ENCODE measurements around the gene GTF2IRD1. TPM values are rescaled to one million over a fixed set of nuclear protein-coding genes. Genes with fewer than 3 reads are reported as not detected.
"Not testable (repeated sequence)": the region's sequence is repeated elsewhere in the genome, so short reads cannot be mapped to it uniquely, and the experiment has no call there.

The GTF2IRD1 gene
- total RNA-seq, 1 experiment from 2014 or later = 53.6 TPM

DNA sequence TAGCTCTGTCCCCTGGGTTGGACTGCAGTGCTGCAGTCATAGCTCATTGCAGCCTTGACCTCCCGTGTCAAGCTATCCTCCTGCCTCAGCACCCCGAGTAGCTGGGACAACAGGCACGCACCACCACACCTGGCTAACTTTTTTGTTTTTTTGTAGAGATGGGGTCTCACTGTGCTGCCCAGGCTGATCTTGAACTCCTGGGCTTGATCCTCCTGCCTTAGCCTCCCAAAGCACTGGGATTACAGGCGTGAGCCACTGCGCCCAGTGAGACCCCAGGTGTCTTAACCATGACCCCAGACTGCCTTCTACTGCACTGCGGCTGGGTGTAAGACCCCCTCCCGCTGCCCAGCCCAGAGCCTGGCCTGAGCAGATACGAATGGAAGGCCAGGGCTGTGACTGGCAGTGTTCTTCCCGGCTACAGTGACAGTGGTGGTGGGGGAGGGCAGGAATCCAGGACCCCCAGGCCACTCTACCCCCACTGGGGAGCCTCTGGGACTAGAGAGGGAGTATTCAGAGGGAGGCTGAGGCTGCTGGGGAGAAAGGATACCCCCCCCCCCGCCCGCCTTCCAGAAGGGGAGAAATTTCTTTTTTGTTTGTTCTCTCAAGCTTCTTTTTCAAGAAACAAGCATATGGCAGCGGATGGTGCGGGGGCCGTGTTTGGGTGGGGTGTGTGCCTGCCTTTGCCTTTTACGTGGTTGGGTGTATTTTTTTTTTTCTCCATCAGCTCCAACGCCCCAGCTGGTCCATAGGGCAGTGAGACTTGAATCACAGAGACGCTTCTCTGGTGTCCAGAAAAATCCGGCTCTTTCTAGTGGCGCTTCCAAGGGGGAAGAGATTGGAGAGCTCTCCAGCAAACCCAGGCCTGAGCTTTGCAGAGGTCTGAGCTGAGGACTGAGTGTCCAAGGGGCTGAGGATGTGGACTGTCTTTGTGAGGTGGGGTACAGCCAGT lies 36.6 kb downstream of the GTF2IRD1 start:
- POLR2A ChIA-PET = no interaction called here
- H3K27me3 ChIP-seq (replicated peaks; ENCODE audit: control insufficient read depth, insufficient read depth, low read length) = no peaks in the 10 kb centered on the region
- peaks cover 5% of the 10 kb centered on the region; the same call in 1 of the 2 replicates for H3K4me1 ChIP-seq
- Mint-ChIP-seq H3K9me3 (ENCODE audit: unreplicated experiment) (peaks cover 10% of the 10 kb centered on the region), H3K27ac (ENCODE audit: unreplicated experiment) (no peak overlapping the region), H3K27me3 (ENCODE audit: insufficient read depth, unreplicated experiment) (no peaks in the 10 kb centered on the region), H3K4me3 (ENCODE audit: unreplicated experiment) (no peak overlapping the region), H3K4me1 (ENCODE audit: low read depth, unreplicated experiment) (no peaks in the 10 kb centered on the region), H3K36me3 (ENCODE audit: insufficient read depth, unreplicated experiment) (peaks cover 63% of the 10 kb centered on the region)
- CTCF ChIA-PET = no interaction called here
- peaks cover 1% of the 10 kb centered on the region; the same call in 1 of the 2 replicates for H3K36me3 ChIP-seq (ENCODE audit: control insufficient read depth, insufficient read depth, low read length)
- intact Hi-C loops (cut with micrococcal nuclease; ENCODE audit: unreplicated experiment) = no loop called here
- BruUV-seq (replicated peaks) = no TSS peak
- no peak for TF ChIP-seq CTCF (IDR thresholded peaks at IDR 0.05; ENCODE audit: insufficient read depth in 1 of 2, low read depth in 1 of 2, low read length in 1 of 2, severe bottlenecking in 1 of 2, unreplicated experiment in 1 of 2)
- H3K9me3 ChIP-seq = no peaks in the 10 kb centered on the region
- no peak for DNase-seq
- no peak overlapping the region for H3K4me3 ChIP-seq (ENCODE audit: low read depth, low read length)

DNA sequence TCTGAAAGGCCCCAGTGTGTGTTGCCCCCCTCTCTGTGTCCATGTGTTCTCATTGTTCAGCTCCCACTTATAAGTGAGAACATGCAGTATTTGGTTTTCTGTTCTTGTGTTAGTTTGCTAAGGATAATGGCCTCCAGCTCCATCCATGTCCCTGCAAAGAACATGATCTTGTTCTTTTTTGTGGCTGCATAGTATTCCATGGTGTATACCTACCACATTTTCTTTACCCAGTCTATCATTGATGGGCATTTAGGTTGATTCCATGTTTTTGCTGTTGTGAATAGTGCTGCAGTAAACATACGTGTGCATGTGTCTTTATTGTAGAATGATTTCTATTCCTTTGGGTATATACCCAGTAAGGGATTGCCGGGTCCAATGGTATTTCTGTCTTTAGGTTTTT lies 37.8 kb downstream of the GTF2IRD1 start:
- not testable (repeated sequence) for H3K36me3 ChIP-seq (ENCODE audit: control insufficient read depth, insufficient read depth, low read length); H3K4me3 ChIP-seq (ENCODE audit: low read depth, low read length); H3K27ac Mint-ChIP-seq (ENCODE audit: unreplicated experiment)

DNA sequence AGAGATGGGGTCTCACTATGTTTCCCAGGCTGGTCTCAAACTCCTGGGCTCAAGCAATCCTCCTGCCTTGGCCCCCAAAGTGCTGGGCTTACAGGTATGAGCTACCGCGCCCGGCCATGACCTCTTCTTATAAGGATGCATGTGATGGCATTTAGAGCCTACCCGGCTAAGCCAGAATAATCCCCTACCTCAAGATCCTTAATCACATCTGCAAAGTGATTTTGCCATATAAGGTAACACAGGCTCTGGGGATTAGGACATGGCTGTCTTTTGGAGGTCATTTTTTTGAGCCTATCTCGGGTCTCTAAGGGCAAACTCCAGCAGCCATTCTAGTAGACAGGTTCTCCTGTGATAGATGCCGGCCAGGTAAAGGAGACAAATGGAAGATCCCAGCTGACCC lies 39.6 kb downstream of the GTF2IRD1 start:
- ChIA-PET POLR2A (no interaction called here), CTCF (no interaction called here)
- no peak for DNase-seq
- Histone ChIP-seq H3K4me3 (ENCODE audit: low read depth, low read length) (no peak overlapping the region), H3K9me3 (no peaks in the 10 kb centered on the region), H3K27me3 (replicated peaks; ENCODE audit: control insufficient read depth, insufficient read depth, low read length) (no peaks in the 10 kb centered on the region), H3K4me1 (peaks cover 5% of the 10 kb centered on the region; the same call in 1 of the 2 replicates), H3K36me3 (ENCODE audit: control insufficient read depth, insufficient read depth, low read length) (peaks cover 1% of the 10 kb centered on the region; the same call in 1 of the 2 replicates)
- peaks cover 69% of the 10 kb centered on the region for H3K36me3 Mint-ChIP-seq (ENCODE audit: insufficient read depth, unreplicated experiment)
- intact Hi-C loops (cut with micrococcal nuclease; ENCODE audit: unreplicated experiment) = no loop called here
- H3K9me3 Mint-ChIP-seq (ENCODE audit: unreplicated experiment) = peaks cover 10% of the 10 kb centered on the region
- TF ChIP-seq CTCF (IDR thresholded peaks at IDR 0.05; ENCODE audit: insufficient read depth in 1 of 2, low read depth in 1 of 2, low read length in 1 of 2, severe bottlenecking in 1 of 2, unreplicated experiment in 1 of 2) = no peak
- H3K27ac Mint-ChIP-seq (ENCODE audit: unreplicated experiment) = no peak overlapping the region
- no peak overlapping the region for H3K4me3 Mint-ChIP-seq (ENCODE audit: unreplicated experiment)
- BruUV-seq (replicated peaks) = no TSS peak
- no peaks in the 10 kb centered on the region for H3K27me3 Mint-ChIP-seq (ENCODE audit: insufficient read depth, unreplicated experiment)
- no peaks in the 10 kb centered on the region for H3K4me1 Mint-ChIP-seq (ENCODE audit: low read depth, unreplicated experiment)

More for the DNA sequence above, 37.8 kb downstream of the GTF2IRD1 start:
- intact Hi-C loops (cut with micrococcal nuclease; ENCODE audit: unreplicated experiment); H3K27me3 ChIP-seq (replicated peaks; ENCODE audit: control insufficient read depth, insufficient read depth, low read length); H3K27me3 Mint-ChIP-seq (ENCODE audit: insufficient read depth, unreplicated experiment); CTCF ChIA-PET; H3K9me3 ChIP-seq; H3K4me1 Mint-ChIP-seq (ENCODE audit: low read depth, unreplicated experiment); H3K9me3 Mint-ChIP-seq (ENCODE audit: unreplicated experiment); H3K4me1 ChIP-seq; BruUV-seq (replicated peaks); POLR2A ChIA-PET; DNase-seq; H3K4me3 Mint-ChIP-seq (ENCODE audit: unreplicated experiment): not testable (repeated sequence)
- H3K36me3 Mint-ChIP-seq (ENCODE audit: insufficient read depth, unreplicated experiment) = peaks cover 71% of the 10 kb centered on the region
